GM20000 (cell line): Measurements from ENCODE around the gene MROH9.

Experiments used
- DNase-seq: peaks from one replicate; pipeline ENCODE4 v3.0.0; 2012; ENCODE audit warnings: low spot score
- CTCF ChIP-seq: IDR thresholded peaks from 2 replicates; pipeline ENCODE4 v1.5.1; 2012; ENCODE audit warnings: mild to moderate bottlenecking, control low read depth; ENCODE audit errors: extremely low read depth, missing control alignments

MROH9 gene

DNA sequence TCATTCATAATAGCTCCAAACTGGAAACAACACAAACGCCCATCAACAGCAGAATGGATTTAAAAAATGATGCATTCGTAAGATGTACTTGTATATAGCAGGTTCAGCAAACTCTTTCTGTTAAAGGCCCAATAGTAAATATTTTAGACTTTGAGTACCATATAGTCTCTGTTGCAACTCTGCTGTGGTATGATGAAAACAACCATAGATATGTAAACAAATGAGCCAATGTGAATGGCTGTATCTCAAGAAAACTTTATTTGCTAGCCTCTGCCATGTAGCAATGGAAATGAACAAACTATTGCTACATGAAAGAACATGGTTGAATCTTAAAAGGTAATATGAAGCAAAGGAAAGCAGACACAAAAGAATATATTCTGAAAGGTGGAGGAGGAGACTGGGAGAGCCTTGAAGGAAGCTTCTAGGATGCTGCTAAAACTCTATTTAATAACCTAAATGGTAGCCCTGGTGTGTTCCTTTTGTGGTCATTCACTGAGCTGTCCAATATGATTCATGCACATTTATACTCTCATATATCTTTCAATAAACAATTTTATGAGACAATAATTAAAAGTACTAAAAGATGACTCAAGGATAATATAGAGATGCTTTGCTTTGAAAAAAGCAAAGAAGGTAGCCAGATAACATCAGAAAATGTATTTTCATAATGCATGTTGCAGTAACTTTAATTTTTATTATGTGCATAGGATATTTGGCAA, 126.2 kb downstream of the MROH9 start:
- TF ChIP-seq CTCF = no peak
- DNase-seq = no peak

- no peak for TF ChIP-seq CTCF
- DNase-seq = no peak
Measured at GRCh38 chr1:171062902-171063301, 127.6 kb downstream of the MROH9 start.

GRCh38 chr1:171075041-171075440, 139.7 kb downstream of the MROH9 start:
- TF ChIP-seq CTCF = no peak
- no peak for DNase-seq

GRCh38 chr1:171081314-171081753, 146.0 kb downstream of the MROH9 start:
- DNase-seq = no peak
- TF ChIP-seq CTCF = no peak

GRCh38 chr1:171081763-171082201, 146.4 kb downstream of the MROH9 start:
- no peak for DNase-seq
- TF ChIP-seq CTCF = no peak

GRCh38 chr1:171082606-171083005, 147.3 kb downstream of the MROH9 start:
- no peak for DNase-seq
- no peak for TF ChIP-seq CTCF

- DNase-seq = no peak
- no peak for TF ChIP-seq CTCF
Measured at GRCh38 chr1:171083222-171083621, 147.9 kb downstream of the MROH9 start.
